ENCODE results near the gene RBCK1. TPM values are rescaled to one million over a fixed set of nuclear protein-coding genes. Genes with fewer than 3 reads are reported as not detected.
A peak's percentile ranks its signal among the peaks of the same experiment; 100 is the strongest.
"Not testable (repeated sequence)": the region's sequence is repeated elsewhere in the genome, so short reads cannot be mapped to it uniquely, and the experiment has no call there.

Gene RBCK1
- total RNA-seq, 1 experiment from 2014 or later, result 26.1 TPM

DNA sequence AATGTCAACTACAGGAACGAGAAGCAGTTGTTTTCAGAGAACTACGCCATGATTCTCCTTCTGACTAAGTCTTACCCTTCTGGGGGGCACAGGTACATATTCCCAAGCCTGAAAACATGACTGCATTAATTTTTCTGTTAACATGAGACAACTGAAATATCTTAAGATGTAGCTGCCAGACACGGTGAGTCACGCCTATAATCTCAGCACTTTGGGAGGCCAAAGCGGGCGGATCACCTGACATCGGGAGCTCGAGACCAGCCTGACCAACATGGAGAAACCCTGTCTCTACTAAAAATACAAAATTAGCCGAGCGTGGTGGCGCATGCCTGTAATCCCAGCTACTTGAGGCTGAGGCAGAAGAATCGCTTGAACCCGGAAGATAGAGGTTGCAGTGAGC is 32.5 kb downstream of the RBCK1 start:
- DNase-seq, result no peak
- H3K36me3 ChIP-seq, result peaks cover 56% of the 10 kb centered on the region

DNA sequence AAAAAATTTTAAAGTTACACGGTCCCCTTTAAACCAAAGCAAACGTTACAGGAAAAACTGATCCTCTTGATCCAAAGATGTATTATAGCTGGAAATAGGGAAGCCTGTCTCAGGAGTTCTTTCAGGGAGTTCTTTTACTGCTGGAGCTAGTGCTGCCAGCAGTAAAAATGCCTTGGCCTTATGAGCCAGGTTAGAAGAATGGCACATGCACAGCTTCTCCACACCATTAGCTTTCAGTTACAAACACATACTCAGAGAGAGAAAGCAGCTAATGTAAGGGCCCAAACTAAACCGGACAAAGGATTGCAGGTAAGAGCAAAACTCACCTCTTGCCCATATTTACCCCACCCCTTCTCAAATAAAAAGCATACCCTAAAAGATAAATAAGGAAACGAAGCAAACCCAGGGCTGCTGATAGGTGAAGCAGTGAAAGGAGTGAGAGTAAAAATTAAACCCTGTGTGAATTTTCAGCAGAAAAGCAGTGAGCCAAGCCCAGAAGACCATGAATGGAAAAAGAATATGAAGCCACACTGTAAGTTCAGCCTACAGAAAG is 35.2 kb downstream of the RBCK1 start:
- Histone ChIP-seq H3K4me3 (no peak overlapping the region), H3K4me1 (peaks cover 16% of the 10 kb centered on the region), H3K9me3 (replicated peaks) (no peaks in the 10 kb centered on the region), H3K36me3 (peaks cover 42% of the 10 kb centered on the region), H3K27ac (no peak overlapping the region), H3K27me3 (no peaks in the 10 kb centered on the region)
- DNase-seq, result no peak

More for the DNA sequence above, 32.5 kb downstream of the RBCK1 start:
- no peak overlapping the region for H3K4me3 ChIP-seq
- no peak overlapping the region for H3K27ac ChIP-seq
- no peaks in the 10 kb centered on the region for H3K27me3 ChIP-seq
- H3K9me3 ChIP-seq (replicated peaks), result no peaks in the 10 kb centered on the region
- peaks cover 26% of the 10 kb centered on the region for H3K4me1 ChIP-seq

DNA sequence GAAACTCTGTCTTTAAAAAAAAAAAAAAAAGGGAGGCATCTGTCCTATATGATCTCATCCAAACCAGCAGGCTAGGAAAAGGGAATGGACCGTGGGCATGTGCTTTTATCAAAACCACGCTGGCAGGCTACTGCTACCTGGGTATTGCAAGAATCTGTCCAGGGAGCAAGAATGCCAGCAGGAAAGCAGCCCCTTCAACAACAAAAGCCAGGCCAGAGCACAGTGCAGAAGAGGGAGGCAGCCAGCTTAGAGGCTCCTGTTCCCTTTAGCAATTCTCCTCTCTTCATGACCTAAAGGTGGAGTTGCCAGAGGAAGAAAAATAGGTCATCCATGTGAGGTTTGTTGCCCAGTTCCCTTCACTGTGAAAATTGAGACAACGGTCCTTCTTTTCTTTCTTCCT is 36.0 kb downstream of the RBCK1 start:
- peaks cover 42% of the 10 kb centered on the region for H3K36me3 ChIP-seq

DNA sequence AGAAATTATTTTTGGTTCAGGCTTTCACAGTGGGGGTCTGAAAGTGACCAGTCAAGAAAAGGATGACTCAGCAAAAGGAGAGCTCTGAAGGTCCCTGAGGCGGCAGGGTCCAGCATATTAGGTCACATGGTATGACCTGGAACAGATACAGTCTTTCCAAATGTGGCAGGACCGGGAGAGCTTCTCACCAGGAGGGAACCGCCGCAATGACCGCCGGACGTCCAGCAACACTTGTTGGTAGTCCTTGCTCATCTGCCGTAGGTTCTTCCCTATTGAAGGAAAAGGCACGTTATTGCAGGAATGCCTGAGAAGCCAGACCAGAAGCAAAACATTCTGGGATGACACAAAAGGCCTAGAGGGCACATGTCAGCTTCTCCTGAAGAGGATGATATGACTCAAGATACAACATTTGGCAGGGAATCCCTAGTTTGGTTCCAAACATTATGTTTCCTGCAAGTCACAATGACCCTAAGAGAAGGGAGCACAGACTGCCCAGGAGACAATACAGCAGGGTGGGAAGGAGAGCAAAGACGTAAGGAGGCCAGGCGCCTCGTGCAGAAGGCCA is 36.8 kb downstream of the RBCK1 start:
- H3K9me3 ChIP-seq (replicated peaks), result no peaks in the 10 kb centered on the region
- peaks cover 3% of the 10 kb centered on the region; the same call in 1 of the 2 replicates for H3K4me1 ChIP-seq
- H3K27me3 ChIP-seq, result no peaks in the 10 kb centered on the region
- H3K36me3 ChIP-seq, result peaks cover 42% of the 10 kb centered on the region
- no peak overlapping the region for H3K4me3 ChIP-seq
- no peak for DNase-seq
- no peak overlapping the region for H3K27ac ChIP-seq

More for the DNA sequence above, 36.0 kb downstream of the RBCK1 start:
- H3K27ac ChIP-seq, result no peak overlapping the region
- H3K9me3 ChIP-seq (replicated peaks), result no peaks in the 10 kb centered on the region
- DNase-seq, result no peak
- H3K4me3 ChIP-seq, result no peak overlapping the region
- H3K4me1 ChIP-seq, result peaks cover 10% of the 10 kb centered on the region
- no peaks in the 10 kb centered on the region for H3K27me3 ChIP-seq

DNA sequence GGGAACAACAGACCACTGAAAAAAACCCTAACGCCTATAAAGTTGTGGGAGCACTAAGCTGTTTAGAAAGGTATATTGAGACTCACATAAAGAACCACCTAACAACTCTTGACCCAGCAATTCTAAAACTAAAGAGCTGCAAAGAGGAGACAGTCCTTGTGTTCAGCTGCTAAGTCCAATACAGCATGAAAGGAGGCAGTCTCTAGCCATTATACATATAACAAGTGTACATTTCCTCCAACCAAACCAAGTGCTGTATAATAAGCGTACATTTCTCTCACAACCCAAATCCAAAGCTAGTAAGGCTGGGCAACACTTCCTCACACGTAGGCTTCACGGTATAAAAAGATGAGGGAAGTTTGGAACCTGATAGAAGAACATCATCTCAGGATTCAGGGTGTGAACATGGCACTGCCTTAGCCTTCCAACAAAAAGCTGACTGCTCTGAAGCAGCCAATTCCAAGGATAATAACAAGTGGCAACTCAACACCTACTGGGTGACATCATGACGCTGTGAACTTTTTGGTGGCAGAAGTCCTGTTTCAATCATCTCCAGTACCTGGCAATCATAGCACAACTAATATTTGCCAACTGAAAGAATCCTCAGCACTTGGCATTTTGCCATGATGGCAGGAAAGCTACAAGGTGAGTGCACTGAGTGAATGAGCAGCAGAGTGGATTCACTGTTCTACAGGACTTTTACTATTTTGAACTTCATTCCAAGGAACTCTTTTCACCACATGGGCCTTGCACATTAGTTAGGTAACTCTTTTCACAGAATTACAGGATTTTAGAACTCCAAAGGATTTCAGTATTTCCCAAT is 37.6 kb downstream of the RBCK1 start:
- no peak overlapping the region for H3K4me3 ChIP-seq
- peaks cover 40% of the 10 kb centered on the region for H3K36me3 ChIP-seq
- no peaks in the 10 kb centered on the region for H3K9me3 ChIP-seq (replicated peaks)
- no peaks in the 10 kb centered on the region for H3K27me3 ChIP-seq
- no peak overlapping the region for H3K27ac ChIP-seq
- H3K4me1 ChIP-seq, result no peaks in the 10 kb centered on the region
- no peak for DNase-seq

DNA sequence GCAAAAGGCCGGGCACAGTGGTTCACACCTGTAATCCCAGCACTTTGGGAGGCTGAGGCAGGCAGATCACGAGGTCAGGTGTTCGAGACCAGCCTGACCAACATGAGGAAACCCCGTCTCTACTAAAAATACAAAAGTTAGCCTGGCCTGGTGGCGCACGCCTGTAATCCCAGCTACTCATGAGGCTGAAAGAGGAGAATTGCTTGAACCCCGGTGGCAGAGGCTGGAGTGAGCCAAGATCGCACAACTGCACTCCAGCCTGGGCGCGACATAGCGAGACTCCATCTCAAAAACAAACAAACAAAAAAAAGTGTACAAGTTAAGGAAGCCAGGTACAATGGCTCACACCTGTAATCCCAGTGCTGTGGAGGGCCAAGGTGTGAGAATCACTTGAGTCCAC is 43.9 kb downstream of the RBCK1 start:
- H3K4me3 ChIP-seq; H3K9me3 ChIP-seq (replicated peaks); H3K36me3 ChIP-seq; H3K4me1 ChIP-seq; H3K27ac ChIP-seq; DNase-seq; H3K27me3 ChIP-seq: not testable (repeated sequence)

DNA sequence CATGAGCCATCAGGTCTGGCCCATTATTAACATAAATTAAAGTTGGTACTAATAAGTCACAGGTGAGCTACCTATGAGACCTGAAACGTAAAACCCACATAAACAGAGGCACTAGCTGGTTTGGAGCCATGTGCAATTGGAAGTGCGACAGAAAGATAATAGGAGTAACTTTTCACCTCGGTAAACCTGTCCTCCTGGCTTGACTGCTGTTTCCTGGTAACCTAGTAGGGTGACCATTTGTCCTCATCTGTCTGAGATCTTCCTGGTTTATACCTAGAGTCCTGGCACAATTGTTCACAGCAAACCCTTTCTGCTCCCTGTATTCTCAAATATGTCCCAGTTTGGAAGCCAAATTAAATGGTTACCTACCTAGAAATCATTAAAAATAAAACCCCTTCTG is 46.9 kb downstream of the RBCK1 start:
- Histone ChIP-seq H3K27me3 (no peaks in the 10 kb centered on the region), H3K4me1 (no peaks in the 10 kb centered on the region), H3K36me3 (peaks cover 8% of the 10 kb centered on the region), H3K4me3 (no peak overlapping the region), H3K27ac (no peak overlapping the region), H3K9me3 (replicated peaks) (no peaks in the 10 kb centered on the region)
- DNase-seq, result no peak

DNA sequence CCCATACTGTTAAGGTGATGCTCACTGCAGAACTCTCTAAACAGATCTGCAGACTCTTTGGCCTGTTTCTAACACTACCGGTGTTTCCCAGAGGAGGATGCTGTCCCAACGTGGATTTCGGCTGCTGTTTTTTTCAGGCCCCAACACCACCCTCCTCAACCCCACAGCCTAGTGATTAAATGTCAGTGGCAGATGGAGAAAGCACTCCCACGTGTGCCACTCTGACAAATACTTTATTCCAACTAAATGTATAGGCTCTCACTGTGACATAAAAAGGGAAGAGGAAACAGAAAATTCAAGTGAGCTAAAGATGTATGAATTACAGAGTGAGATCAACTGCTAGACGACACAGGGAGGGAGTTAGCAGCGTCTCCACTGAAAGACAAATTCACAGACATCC is 50.7 kb downstream of the RBCK1 start:
- Histone ChIP-seq H3K9me3 (replicated peaks) (no peaks in the 10 kb centered on the region), H3K36me3 (peaks cover 4% of the 10 kb centered on the region; the same call in 1 of the 2 replicates), H3K4me1 (no peaks in the 10 kb centered on the region), H3K27me3 (no peaks in the 10 kb centered on the region), H3K27ac (no peak overlapping the region), H3K4me3 (no peak overlapping the region)
- DNase-seq, result no peak

DNA sequence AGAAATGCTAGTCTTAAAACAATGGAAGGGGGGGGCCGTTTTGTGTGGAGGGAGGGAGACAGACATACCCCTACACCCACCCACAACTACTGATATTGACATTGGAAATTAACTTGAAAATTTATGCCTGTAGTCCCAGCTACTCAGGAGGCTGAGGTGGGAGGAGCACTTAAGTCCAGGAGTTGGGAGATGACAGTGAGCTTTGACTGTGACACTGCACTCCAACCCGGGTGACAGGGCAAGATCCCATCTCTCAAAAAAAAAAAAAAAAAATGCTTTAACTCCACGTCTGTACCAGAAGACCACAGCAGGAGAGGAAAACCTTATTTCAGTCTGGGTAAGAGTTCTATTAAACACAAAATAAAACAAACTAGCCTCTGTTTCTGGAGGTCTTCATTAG is 52.1 kb downstream of the RBCK1 start:
- H3K9me3 ChIP-seq (replicated peaks), result no peaks in the 10 kb centered on the region
- H3K36me3 ChIP-seq, result peaks cover 4% of the 10 kb centered on the region; the same call in 1 of the 2 replicates
- no peak for DNase-seq
- H3K4me3 ChIP-seq, result no peak overlapping the region
- H3K27me3 ChIP-seq, result no peaks in the 10 kb centered on the region
- H3K4me1 ChIP-seq, result no peaks in the 10 kb centered on the region
- no peak overlapping the region for H3K27ac ChIP-seq

DNA sequence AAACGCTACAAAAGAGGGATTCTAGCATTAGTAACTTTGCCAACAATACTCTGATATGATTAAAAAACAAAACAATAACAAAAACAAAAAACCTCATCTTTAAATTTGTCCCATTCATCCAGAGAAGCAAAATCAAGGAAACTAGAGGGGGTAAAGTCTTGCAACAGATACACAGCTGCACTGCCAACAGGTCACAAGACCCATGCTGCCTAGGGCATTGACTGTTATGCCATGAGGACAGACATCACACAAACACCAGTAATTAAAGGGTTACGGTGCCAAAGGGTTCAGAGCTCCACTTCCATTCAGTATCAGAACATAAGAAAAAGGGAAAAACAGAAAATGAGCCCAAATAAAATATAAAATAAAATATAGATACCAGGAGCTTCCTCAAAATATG is 52.6 kb downstream of the RBCK1 start:
- peaks cover 4% of the 10 kb centered on the region; the same call in 1 of the 2 replicates for H3K36me3 ChIP-seq
- H3K9me3 ChIP-seq (replicated peaks), result no peaks in the 10 kb centered on the region
- H3K4me3 ChIP-seq, result no peak overlapping the region
- DNase-seq, result no peak
- no peaks in the 10 kb centered on the region for H3K4me1 ChIP-seq
- H3K27ac ChIP-seq, result no peak overlapping the region
- H3K27me3 ChIP-seq, result no peaks in the 10 kb centered on the region

DNA sequence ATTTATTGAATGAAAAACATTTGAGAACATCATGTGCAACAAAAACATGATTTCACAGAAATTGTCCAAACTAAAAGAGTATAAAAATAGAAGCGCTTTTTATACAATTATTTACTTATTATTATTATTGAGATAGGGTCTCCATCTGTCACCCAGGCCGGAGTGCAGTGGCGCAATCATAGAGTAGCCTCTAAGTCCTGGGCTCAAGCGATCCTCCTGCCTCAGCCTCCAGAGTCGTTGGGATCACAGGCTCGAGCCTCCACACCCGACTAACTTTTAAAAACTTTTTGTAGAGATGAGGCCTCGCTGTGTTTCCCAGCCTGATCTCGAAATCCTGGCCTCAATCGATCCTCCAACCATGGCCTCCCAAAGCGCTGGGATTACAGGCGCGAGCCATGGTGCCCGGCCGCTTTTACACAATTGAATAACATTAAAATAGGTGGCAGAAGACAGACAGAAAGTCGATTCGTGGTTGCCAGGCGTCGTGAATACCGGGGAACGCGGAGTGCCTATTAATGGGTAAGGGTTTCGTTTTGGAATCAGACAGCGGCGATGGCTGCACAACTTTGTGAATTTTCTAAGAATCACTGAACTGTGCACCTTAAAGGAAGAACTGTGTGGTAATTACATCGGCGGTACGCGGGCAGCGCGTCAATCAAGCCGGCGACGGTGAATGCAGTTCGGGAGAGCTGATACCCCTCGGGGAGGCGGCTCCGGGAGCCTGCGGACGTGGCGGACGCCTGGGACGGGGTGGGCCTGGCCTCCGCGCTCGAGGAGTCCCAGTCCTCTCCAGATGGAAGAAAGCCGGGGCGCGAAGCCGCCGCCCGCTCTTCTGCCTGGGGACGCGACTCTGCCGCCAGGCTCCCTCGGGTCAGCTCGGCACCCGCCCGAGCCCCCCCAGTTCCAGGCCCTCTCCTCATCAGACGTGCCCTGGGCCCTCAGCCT is 53.4 kb downstream of the RBCK1 start:
- Histone ChIP-seq H3K4me1 (no peaks in the 10 kb centered on the region), H3K27me3 (no peaks in the 10 kb centered on the region), H3K9me3 (replicated peaks) (no peaks in the 10 kb centered on the region), H3K4me3 (peak overlapping the region; percentile 84), H3K27ac (peak overlapping the region; percentile 56), H3K36me3 (peaks cover 4% of the 10 kb centered on the region; the same call in 1 of the 2 replicates)
- DNase-seq, result peak; percentile 61 to 66

DNA sequence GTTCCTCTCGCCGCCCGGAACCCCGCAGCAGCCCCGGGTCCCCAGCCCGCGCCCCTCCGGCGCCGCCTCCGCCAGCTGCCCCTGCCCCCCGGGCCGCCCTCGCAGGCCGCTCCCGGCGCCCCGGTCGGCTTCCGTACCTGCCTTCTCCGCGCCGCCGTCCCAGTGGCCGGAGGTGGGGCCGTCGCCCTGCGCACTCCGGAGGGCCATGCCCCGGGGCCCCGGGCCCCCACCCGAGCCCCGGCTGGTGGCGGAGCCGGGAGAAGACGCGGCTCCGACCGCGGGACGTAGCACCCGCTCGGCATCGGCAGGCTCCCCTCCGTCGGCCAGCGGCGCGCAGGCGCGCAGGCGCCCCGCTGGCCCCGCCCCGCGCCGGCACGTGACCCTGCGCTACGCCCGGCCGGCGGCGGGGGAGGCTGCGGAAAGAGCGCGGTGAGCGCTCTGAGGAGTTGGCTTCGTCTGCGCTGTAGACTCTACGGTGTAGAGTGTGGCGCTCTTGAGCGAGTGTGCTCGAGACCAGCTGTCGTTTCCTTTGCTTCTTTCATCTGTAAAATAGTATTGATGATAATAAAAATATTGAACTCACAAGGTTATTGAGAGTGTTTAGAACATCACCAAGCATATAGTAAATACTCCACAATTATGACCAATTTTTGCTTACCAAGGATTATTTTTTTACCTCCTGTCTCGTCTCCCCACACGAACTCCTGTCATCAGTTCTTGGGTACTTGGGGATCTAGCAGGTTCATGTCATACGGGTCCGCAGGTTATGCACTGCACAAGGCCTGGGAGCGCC is 54.3 kb downstream of the RBCK1 start, which contains the start of gene TBC1D20:
Gene TBC1D20 (minus strand): TSS at position 335 of the 793 bp plus-strand sequence. CDS start 128 bp downstream, at position 207.
- H3K4me3 ChIP-seq, result peak within 1 kb of the TSS; percentile 84
- peak; percentile 82 to 89 for DNase-seq
- no peaks in the 10 kb centered on the region for H3K4me1 ChIP-seq
- H3K36me3 ChIP-seq, result peaks cover 4% of the 10 kb centered on the region; the same call in 1 of the 2 replicates
- H3K27me3 ChIP-seq, result no peaks in the 10 kb centered on the region
- no peaks in the 10 kb centered on the region for H3K9me3 ChIP-seq (replicated peaks)
- peak within 1 kb of the TSS; percentile 56 for H3K27ac ChIP-seq

DNA sequence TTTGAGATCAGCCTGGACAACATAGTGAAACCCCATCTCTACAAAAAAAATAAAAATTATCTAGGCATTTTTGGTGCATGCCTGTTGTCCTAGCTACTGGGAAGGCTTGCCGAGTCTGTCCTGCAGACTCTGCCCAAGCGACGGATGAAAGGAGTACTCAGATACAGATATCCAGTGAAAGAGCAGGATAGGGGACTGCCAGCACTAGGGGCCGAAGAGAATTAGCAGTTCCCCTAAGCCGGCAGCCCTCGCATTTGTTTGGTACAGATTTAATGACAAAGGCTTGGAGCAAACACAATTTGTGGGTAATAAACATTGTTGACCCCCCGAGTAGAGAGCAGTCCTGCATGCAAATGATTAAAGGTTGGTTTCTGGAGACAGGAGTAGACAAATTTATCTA is 59.7 kb downstream of the RBCK1 start:
- Histone ChIP-seq H3K27me3 (no peaks in the 10 kb centered on the region), H3K36me3 (no peaks in the 10 kb centered on the region), H3K27ac (no peak overlapping the region), H3K9me3 (replicated peaks) (no peaks in the 10 kb centered on the region), H3K4me1 (no peaks in the 10 kb centered on the region), H3K4me3 (no peak overlapping the region)
- no peak for DNase-seq
